NCI-H2107 (cell line): ENCODE data around the gene VAV3.

Experiments used
- DNase-seq: peaks from one replicate; lab custom pipeline; 2025; lab: John Stamatoyannopoulos, UW

Gene VAV3

GRCh38 chr1:107637101-107637500 lies 327.9 kb downstream of the VAV3 start:
- DNase-seq, result no peak

DNA sequence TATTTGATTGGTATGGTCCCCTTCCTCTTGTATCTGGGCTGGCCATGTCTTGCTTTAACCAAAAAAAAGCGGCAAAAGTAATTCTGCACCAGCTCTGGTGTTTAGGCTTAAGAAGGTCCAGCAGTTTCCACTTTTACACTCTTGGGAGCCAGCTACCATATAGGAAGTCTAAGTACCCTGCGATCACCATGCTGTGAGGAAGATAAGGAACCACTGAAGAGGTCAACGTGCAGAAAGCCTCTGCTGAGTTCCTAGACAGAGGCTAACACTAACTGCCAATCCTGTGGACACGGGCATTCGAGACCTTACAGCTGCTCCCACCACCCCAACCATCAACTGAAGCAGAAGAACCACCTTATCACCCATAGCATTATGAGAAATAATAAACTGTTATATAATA lies 331.4 kb downstream of the VAV3 start:
- DNase-seq, result no peak

- no peak for DNase-seq
Observed at GRCh38 chr1:107626073-107626796, 338.7 kb downstream of the VAV3 start.

DNA sequence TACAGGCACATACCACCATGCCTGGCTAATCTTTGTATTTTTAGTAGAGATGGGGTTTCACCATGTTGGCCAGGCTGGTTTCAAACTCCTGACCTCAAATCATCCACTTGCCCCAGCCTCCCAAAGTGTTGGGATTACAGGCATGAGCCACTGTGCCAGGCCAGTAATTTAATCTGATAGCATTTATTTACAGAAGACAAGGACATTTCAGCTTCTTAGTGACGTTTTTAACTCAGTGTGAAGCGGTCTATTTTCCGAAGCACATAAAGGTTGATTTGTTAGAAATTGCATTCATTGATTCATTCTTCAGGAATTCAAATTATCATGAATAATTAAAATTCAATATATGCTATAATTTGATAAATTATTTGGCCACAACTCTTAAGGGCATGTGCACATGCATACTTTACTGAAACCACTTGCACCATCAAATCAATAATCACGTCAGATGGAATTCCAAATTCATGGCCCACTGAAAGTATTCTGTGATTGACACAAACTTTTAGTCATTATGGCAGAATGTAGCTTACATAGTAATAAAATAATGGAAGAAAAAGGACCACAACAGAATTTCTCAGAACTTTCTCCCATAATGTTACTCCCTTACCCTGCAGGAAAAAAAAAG lies 339.5 kb downstream of the VAV3 start:
- no peak for DNase-seq

GRCh38 chr1:107623431-107623830 lies 341.5 kb downstream of the VAV3 start:
- no peak for DNase-seq

GRCh38 chr1:107622966-107623365 lies 342.0 kb downstream of the VAV3 start:
- no peak for DNase-seq

DNA sequence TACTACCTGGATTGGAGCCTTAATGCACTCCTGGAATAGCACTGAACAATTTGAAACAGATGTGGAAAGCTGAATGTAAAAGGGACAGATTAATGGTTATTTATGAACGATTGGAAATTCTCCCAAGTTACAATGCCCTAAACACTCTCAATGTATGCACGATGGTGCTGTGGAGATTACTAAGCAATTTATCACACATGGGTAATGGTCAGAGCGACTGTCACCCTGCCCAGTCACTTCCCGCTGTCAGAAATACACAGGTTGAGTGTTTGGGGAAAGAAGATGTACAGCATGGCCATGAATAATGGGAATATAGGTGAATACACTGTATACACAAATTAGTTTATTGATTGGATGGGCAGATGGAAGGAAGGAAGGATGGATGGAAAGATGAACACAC lies 342.4 kb downstream of the VAV3 start:
- DNase-seq, result no peak

DNA sequence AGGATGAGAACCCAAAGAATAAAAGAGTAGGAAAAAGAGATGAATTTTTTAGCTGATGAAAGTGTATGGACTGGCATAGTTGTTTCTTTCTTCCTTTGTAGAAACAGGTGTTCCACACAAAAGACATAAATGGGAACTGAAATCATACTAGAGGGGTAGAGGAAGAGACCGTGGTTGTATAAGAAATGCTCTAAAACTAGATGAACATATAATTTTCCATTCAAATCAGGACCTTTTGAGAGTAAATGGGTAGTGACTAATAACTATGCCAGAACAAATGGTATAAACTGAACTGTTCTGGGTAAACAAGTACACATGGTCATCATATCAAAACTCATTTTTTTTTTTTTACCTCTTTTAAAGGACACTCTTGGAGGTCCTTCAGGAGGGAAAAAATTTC lies 344.2 kb downstream of the VAV3 start:
- no peak for DNase-seq

- DNase-seq, result no peak
Observed at GRCh38 chr1:107618539-107618938, 346.4 kb downstream of the VAV3 start.

GRCh38 chr1:107617921-107618320 lies 347.1 kb downstream of the VAV3 start:
- no peak for DNase-seq

GRCh38 chr1:107617456-107617855 lies 347.5 kb downstream of the VAV3 start:
- no peak for DNase-seq

GRCh38 chr1:107609808-107610207 lies 355.2 kb downstream of the VAV3 start:
- no peak for DNase-seq

GRCh38 chr1:107604825-107605224 lies 360.2 kb downstream of the VAV3 start:
- DNase-seq, result no peak

DNA sequence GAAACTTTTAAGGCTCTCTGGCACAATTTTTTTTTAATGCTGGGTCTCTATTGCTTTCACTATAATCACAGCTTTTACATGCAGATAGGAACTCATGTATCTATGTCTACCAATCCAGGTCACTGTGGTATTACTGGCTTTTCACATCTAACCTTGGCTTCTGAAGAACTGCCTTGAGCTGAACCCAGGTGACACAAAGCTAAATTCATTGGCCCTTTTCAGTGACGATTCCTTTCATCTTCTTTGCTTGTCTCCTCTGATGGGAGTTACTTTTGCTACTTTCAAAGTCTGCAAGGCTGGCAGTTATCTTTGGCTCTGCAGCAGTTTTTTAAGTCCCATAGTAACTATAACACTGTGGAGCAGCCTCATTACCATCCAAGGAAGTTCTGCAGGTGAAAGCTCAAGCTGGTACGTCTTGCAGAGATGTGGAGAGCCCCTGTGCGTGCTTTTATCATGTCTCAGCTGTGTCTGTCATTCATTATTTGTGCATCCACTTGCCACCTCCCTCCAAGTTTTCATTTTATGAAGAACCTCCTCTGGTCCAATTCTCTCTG lies 364.3 kb downstream of the VAV3 start:
- no peak for DNase-seq

GRCh38 chr1:107599220-107599619 lies 365.8 kb downstream of the VAV3 start:
- no peak for DNase-seq

GRCh38 chr1:107597290-107597689 lies 367.7 kb downstream of the VAV3 start:
- no peak for DNase-seq

GRCh38 chr1:107594536-107594935 lies 370.4 kb downstream of the VAV3 start:
- DNase-seq, result no peak

DNA sequence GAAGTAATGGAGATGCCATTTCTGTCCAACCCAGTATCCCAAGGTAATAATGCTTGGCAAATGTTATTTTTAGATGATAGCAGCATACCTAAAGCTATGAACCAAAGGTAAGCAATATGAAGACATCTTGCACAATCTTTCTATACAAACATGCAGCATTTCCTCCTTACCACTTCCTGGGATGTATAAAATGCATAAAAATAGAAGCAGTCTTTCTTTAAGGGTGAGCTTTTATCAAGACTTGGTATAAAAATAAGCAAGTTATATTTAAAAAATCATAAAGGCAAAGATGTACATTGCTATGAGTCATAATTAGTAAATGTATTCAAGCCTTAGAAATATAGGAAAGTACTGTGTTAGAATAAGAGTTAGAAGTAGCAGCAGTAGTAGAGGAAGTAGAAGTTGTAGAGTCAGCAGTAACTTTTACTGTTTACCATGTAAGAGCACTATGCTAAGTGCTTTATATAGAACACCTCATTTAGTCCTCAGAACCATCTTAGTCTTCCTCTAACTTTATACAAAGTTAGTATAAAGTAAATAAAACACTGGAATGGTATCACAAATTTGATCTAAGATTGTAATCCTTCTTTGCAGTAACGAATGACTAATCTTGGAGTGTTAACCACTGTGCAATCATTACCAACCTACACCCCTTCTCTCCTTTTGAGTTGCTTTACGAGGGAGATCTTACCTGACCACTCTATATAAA lies 371.3 kb downstream of the VAV3 start:
- no peak for DNase-seq

DNA sequence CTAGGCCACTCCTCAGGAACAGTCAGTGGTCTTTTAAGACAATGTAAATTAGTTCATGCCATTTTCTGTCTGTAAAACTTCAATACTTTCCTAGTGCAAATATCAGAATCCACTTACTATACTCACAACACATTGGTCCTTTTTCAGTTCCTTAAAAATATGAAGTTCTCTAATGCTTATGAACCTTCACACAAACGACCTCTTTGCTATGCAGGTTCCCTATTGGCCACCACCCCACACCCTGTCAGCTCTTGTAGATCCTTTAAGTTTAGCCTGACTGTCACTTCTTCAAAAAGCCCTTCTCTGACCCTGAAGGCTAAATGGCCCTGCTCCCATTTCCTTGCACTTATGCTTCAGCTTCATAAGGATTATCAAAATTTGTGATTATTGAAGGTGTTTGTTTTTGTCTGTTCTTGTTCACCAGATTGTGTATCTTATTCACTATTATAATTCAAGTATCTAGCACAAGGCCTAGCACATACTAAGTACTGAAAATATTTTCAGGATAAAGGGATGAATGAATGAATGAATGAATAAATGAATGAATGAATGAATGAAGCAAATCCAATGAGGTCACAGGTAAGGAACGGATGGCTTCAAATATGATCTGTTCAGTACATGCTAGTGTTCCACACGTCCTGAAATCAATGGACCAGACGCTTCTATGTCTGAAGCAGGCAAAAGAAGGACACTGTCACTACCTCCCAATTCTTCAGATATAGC lies 373.9 kb downstream of the VAV3 start:
- no peak for DNase-seq

- DNase-seq, result no peak
Observed at GRCh38 chr1:107590087-107590486, 374.9 kb downstream of the VAV3 start.

GRCh38 chr1:107588321-107588720 lies 376.7 kb downstream of the VAV3 start:
- DNase-seq, result no peak

DNA sequence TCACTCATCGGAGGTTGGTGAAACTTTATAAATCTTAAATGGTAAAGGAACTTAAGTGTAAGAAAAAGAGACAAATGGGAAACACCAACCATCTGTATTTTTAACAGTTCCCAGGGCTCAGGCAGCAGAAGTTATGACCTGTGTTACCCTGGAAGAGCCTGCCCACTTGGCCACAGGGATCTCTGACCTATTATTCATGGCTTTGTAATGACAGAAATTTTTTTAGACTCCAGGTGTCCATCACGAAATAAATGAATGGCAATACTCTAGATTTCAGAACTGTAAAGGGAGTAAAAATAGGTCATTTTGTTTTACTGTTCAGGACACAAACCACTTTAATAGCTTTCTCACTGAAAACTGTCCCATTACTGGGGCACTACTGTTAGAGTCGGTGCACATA lies 389.8 kb downstream of the VAV3 start:
- no peak for DNase-seq
